Measurements from ENCODE around the gene PLPP3.

The PLPP3 gene

DNA sequence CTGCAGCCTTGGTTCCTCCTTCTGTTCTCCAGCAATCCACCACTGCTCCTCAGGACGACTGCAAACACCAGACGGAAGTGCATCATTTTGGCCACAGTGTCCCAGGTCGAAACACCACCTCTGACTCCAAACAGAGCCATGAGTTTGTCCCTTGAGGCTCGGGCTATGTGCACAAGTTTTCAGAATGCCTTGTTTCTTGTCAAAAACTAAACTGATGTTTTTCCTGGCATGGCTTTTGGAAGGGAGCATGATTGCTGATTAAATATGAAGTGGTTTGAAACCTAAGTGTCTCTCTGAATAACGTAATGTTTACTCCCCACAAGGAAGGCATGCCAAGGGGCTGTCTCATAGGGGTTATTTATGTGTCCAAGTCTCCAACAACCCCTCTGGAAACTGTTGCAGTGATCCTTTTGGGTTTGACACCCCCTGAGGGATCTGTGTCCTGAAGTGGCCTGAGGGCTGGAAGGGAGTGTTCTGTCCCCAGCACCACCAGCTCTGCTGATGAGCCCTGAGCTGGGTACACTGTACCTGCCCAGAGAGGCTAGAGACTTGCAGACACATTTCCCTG, 132.7 kb downstream of the PLPP3 start:
- TF ChIP-seq, protein P1, sequence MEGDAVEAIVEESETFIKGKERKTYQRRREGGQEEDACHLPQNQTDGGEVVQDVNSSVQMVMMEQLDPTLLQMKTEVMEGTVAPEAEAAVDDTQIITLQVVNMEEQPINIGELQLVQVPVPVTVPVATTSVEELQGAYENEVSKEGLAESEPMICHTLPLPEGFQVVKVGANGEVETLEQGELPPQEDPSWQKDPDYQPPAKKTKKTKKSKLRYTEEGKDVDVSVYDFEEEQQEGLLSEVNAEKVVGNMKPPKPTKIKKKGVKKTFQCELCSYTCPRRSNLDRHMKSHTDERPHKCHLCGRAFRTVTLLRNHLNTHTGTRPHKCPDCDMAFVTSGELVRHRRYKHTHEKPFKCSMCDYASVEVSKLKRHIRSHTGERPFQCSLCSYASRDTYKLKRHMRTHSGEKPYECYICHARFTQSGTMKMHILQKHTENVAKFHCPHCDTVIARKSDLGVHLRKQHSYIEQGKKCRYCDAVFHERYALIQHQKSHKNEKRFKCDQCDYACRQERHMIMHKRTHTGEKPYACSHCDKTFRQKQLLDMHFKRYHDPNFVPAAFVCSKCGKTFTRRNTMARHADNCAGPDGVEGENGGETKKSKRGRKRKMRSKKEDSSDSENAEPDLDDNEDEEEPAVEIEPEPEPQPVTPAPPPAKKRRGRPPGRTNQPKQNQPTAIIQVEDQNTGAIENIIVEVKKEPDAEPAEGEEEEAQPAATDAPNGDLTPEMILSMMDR (IDR thresholded peaks at IDR 0.05; ENCODE audit: control insufficient read depth, insufficient read depth, low read depth, low read length, missing control alignments), result no peak
- DNase-seq (ENCODE audit: low read depth), result no peak
- no peak overlapping the region for H3K4me3 ChIP-seq (ENCODE audit: control insufficient read depth, low read depth, low read length)

DNA sequence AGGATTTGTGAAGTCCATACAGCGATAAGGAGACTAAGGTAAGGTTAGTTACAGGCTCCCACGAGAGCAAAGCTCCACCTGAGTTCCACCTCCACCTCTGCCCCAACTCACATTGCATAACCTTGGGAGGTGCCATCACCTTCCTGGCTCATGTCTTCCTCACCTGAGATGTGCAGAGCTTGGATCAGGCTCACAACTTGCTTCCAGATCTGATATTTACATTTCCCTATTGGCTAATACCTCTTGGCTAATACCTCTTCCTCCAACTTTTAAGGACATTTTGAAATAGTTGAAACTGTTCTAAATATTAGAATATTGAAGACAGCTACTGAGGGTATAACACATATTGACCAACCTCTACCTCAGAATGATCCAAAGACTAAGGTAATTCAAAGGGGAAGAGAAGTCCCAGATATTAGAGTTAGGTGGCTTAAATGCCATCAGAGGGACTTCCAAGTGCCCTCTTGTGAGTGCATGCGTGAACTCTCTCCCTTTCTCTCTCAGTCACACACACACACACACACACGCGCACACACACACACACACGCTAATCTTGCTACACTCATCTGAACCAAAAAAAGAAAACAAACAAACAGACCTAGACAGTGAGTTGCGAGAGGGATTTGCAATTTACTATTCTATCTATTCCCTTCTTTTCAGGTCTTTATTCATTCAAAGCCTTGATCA, 134.3 kb downstream of the PLPP3 start:
- no peak overlapping the region for H3K4me3 ChIP-seq (ENCODE audit: control insufficient read depth, low read depth, low read length)
- DNase-seq (ENCODE audit: low read depth), result no peak
- TF ChIP-seq, protein P1 (IDR thresholded peaks at IDR 0.05; ENCODE audit: control insufficient read depth, insufficient read depth, low read depth, low read length, missing control alignments), result no peak

Data from AG09309 (cell line).